ENCODE data around the gene KRT28. TPM values are rescaled to one million over a fixed set of nuclear protein-coding genes. Genes with fewer than 3 reads are reported as not detected.

Gene KRT28
- total RNA-seq, 2 donors from 2014 or later, result not detected

DNA sequence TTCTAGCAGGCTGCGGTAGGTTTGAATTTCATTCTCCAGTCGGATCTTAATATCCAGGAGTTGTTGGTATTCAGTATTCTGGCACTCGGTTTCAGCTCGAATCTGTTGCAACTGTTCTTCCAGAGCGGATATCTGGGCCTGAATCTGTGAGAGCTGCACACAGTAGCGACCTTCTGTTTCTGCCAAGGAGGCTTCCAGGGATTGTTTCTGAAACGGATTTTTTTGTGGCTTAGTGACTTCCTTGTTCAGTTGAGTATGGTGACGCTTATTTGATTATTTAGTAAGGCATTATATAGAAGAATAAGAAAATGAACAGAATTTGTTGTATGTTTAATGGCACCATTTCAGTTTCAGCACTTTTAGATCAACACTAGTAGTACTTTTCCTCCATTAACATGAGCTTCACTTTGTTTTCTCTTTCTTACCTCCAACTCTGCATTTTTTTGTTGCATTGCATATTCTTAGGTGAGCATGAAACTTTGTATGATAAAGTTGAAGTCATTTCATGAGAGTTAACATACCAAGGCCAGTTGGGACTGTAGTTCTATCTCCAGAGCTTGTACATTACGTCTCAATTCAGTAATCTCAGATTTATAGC, 19.9 kb upstream of the KRT28 start:
- peak overlapping the region; percentile 44 for H3K9ac ChIP-seq (ENCODE audit: extremely low read depth, low read length, poor library complexity, severe bottlenecking)
- Mint-ChIP-seq H3K27me3 (ENCODE audit: insufficient read depth) (peaks cover 76% of the 10 kb centered on the region), H3K36me3 (ENCODE audit: low read depth) (peaks cover 14% of the 10 kb centered on the region), H3K9me3 (peaks cover 7% of the 10 kb centered on the region), H3K4me3 (peak overlapping the region; percentile 79), H3K27ac (no peak overlapping the region), H3K4me1 (no peaks in the 10 kb centered on the region)
- no peak overlapping the region for H3K27ac ChIP-seq (ENCODE audit: low read depth, low read length)
- TF ChIP-seq, protein P1, sequence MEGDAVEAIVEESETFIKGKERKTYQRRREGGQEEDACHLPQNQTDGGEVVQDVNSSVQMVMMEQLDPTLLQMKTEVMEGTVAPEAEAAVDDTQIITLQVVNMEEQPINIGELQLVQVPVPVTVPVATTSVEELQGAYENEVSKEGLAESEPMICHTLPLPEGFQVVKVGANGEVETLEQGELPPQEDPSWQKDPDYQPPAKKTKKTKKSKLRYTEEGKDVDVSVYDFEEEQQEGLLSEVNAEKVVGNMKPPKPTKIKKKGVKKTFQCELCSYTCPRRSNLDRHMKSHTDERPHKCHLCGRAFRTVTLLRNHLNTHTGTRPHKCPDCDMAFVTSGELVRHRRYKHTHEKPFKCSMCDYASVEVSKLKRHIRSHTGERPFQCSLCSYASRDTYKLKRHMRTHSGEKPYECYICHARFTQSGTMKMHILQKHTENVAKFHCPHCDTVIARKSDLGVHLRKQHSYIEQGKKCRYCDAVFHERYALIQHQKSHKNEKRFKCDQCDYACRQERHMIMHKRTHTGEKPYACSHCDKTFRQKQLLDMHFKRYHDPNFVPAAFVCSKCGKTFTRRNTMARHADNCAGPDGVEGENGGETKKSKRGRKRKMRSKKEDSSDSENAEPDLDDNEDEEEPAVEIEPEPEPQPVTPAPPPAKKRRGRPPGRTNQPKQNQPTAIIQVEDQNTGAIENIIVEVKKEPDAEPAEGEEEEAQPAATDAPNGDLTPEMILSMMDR (conservative IDR thresholded peaks at IDR 0.05), result no peak
- no peaks in the 10 kb centered on the region for H3K4me1 ChIP-seq (ENCODE audit: control insufficient read depth, insufficient read depth, low read length)
- peak overlapping the region; percentile 99 for H3K4me3 ChIP-seq (ENCODE audit: low read length)
- no peak for DNase-seq
- H3K9me3 ChIP-seq (ENCODE audit: control insufficient read depth, low read length), result no peaks in the 10 kb centered on the region
- peaks cover 25% of the 10 kb centered on the region for H3K27me3 ChIP-seq (ENCODE audit: control insufficient read depth, insufficient read depth, low read length, poor library complexity, severe bottlenecking)
- H3K36me3 ChIP-seq (ENCODE audit: control insufficient read depth, insufficient read depth, low read length), result peaks cover 7% of the 10 kb centered on the region
- 80% methylated on average over 8 to 9 of the region's 9 CpGs for WGBS, 2 experiments (ENCODE audit: insufficient coverage in 1 of 2, insufficient read length in 1 of 2)

DNA sequence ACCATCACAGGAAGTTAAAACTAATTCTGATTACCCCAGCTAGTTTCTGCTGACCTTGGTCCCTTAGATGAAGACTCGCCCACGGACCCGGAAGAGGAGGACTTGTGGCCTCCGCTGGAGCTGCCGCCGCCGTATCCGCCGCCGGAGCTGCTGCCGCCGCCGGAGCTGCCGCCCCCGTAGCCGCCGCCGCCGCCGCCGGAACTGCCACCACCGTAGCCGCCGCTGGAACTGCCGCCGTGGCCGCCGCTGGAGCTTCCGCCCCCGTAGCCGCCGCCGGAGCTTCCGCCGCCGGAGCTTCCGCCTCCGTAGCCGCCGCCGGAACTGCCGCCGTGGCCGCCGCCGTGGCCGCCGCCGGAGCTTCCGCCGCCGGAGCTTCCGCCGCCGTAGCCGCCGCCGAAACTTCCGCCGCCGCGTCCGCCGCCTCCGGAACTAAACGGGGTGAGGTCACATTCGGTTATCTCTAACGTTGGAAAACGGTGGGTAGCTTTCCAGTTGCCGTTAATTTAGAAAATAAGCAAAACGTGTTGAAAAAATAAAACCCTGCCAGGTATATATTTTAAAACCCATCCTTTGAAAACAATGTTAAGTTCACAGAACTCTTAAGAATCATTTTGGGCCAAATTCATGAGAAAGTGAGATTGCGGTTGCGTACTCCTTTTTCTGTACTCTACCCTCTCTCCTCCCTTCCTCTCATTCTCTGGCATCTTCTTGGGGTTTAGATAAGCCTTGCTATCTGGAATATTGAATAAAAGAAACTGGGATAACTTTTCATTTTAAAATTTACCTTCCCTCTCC, 19.2 kb upstream of the KRT28 start:
- Mint-ChIP-seq H3K36me3 (ENCODE audit: low read depth) (peaks cover 14% of the 10 kb centered on the region), H3K4me1 (no peaks in the 10 kb centered on the region), H3K4me3 (peak overlapping the region; percentile 79), H3K27me3 (ENCODE audit: insufficient read depth) (peaks cover 76% of the 10 kb centered on the region), H3K27ac (no peak overlapping the region), H3K9me3 (peaks cover 7% of the 10 kb centered on the region)
- H3K9ac ChIP-seq (ENCODE audit: extremely low read depth, low read length, poor library complexity, severe bottlenecking), result peak overlapping the region; percentile 44
- 2 to 6% methylated on average over 26 to 73 of the region's 73 CpGs for WGBS, 2 experiments (ENCODE audit: insufficient coverage in 1 of 2, insufficient read length in 1 of 2)
- H3K4me1 ChIP-seq (ENCODE audit: control insufficient read depth, insufficient read depth, low read length), result no peaks in the 10 kb centered on the region
- H3K9me3 ChIP-seq (ENCODE audit: control insufficient read depth, low read length), result no peaks in the 10 kb centered on the region
- peak overlapping the region; percentile 99 for H3K4me3 ChIP-seq (ENCODE audit: low read length)
- H3K27ac ChIP-seq (ENCODE audit: low read depth, low read length), result no peak overlapping the region
- peaks cover 27% of the 10 kb centered on the region for H3K27me3 ChIP-seq (ENCODE audit: control insufficient read depth, insufficient read depth, low read length, poor library complexity, severe bottlenecking)
- H3K36me3 ChIP-seq (ENCODE audit: control insufficient read depth, insufficient read depth, low read length), result peaks cover 7% of the 10 kb centered on the region
- TF ChIP-seq, protein P1 (conservative IDR thresholded peaks at IDR 0.05), result no peak
- DNase-seq, result peak; percentile 96

DNA sequence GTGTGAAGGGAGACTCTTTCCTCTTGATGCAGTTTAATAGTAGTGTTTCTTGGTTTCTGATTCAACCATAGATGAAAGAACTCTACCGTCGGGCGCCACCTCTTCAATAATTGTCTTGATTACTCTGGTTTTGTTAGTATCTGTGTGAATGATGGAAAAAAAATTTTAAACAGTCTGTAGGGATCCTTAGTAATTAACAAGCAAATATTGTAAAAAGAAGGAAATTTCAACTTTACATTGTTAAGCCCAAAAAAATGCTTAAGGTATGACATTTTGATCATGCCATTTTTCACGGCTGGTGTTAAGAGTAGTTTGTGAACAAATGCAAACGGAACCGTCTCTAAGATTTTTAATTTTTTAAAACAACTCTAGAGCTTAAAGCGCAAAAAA, 18.6 kb upstream of the KRT28 start:
- H3K36me3 Mint-ChIP-seq (ENCODE audit: low read depth), result peaks cover 14% of the 10 kb centered on the region

More for the DNA sequence above, 18.6 kb upstream of the KRT28 start:
- Histone ChIP-seq H3K9me3 (ENCODE audit: control insufficient read depth, low read length) (no peaks in the 10 kb centered on the region), H3K9ac (ENCODE audit: extremely low read depth, low read length, poor library complexity, severe bottlenecking) (peak overlapping the region; percentile 28), H3K27me3 (ENCODE audit: control insufficient read depth, insufficient read depth, low read length, poor library complexity, severe bottlenecking) (peaks cover 33% of the 10 kb centered on the region), H3K4me3 (ENCODE audit: low read length) (peak overlapping the region; percentile 97), H3K27ac (ENCODE audit: low read depth, low read length) (no peak overlapping the region), H3K36me3 (ENCODE audit: control insufficient read depth, insufficient read depth, low read length) (peaks cover 7% of the 10 kb centered on the region), H3K4me1 (ENCODE audit: control insufficient read depth, insufficient read depth, low read length) (no peaks in the 10 kb centered on the region)
- peak overlapping the region; percentile 79 for H3K4me3 Mint-ChIP-seq
- peaks cover 76% of the 10 kb centered on the region for H3K27me3 Mint-ChIP-seq (ENCODE audit: insufficient read depth)
- H3K4me1 Mint-ChIP-seq, result no peaks in the 10 kb centered on the region
- H3K27ac Mint-ChIP-seq, result no peak overlapping the region
- TF ChIP-seq, protein P1 (conservative IDR thresholded peaks at IDR 0.05), result no peak
- no peak for DNase-seq
- peaks cover 7% of the 10 kb centered on the region for H3K9me3 Mint-ChIP-seq
- WGBS, 2 experiments (ENCODE audit: insufficient coverage in 1 of 2, insufficient read length in 1 of 2), result 0 to 28% methylated on average over 1 to 7 of the region's 7 CpGs

Measured in endodermal cell (in vitro differentiated cells).